Osteocyte (in vitro differentiated cells): ENCODE data around the gene DOK6. TPM values are rescaled to one million over a fixed set of nuclear protein-coding genes. Genes with fewer than 3 reads are reported as not detected.

Source experiments
- DNase-seq: peaks from one replicate; pipeline ENCODE4 v3.0.0; 2021; ENCODE audit warnings: mixed read lengths; ENCODE audit not compliant: unreplicated experiment; ENCODE audit errors: extremely low spot score
- H3K27ac Mint-ChIP-seq: one replicate; pipeline ENCODE4 v1.8.0; 2021; ENCODE audit warnings: mild to moderate bottlenecking, mixed read lengths; ENCODE audit not compliant: unreplicated experiment
- H3K27me3 Mint-ChIP-seq: one replicate; pipeline ENCODE4 v1.8.0; 2021; ENCODE audit warnings: mixed read lengths; ENCODE audit not compliant: unreplicated experiment
- H3K36me3 Mint-ChIP-seq: one replicate; pipeline ENCODE4 v1.8.0; 2021; ENCODE audit warnings: mixed read lengths; ENCODE audit not compliant: unreplicated experiment
- H3K4me1 Mint-ChIP-seq: one replicate; pipeline ENCODE4 v1.8.0; 2021; ENCODE audit warnings: mixed read lengths; ENCODE audit not compliant: unreplicated experiment
- H3K4me3 Mint-ChIP-seq: one replicate; pipeline ENCODE4 v1.8.0; 2021; ENCODE audit warnings: mild to moderate bottlenecking, moderate library complexity, mixed read lengths; ENCODE audit not compliant: unreplicated experiment
- H3K9me3 Mint-ChIP-seq: one replicate; pipeline ENCODE4 v1.8.0; 2021; ENCODE audit warnings: mixed read lengths; ENCODE audit not compliant: unreplicated experiment
- CTCF ChIP-seq: fragments of 200-600 bp; sonication (generic); IDR thresholded peaks from 2 replicates; pipeline ENCODE4 v1.5.0; 2021; ENCODE audit warnings: antibody characterized with exemption, mild to moderate bottlenecking, moderate library complexity
- total RNA-seq: library from RNA; stranded (reverse); gene quantifications from 2 replicates; pipeline ENCODE4 v1.2.1, GENCODE V29; 2021

Gene DOK6
- total RNA-seq, 1 donor from 2014 or later: 4.6 TPM

DNA sequence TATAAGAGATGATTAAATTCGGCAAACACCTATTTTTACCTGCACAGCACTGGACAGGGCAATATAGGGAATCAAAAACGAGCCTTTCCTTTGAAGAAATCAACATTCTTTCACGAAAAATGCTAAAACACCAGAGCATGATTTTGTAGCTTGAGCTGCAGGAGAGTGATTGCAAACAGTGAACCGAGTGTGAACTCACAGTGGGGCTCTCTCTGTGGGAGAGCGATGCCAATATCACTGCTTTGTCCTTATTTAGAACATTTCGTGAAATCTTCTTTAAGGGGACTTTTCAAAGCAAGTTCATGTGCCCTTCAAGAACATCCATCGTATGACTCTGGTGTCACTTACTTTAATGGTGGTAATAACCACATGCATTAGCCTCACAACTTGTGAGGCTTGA, 308.2 kb downstream of the DOK6 start:
- H3K4me1 Mint-ChIP-seq: peaks cover 3% of the 10 kb centered on the region
- DNase-seq: no peak
- H3K4me3 Mint-ChIP-seq: no peak overlapping the region
- H3K27ac Mint-ChIP-seq: no peak overlapping the region
- H3K36me3 Mint-ChIP-seq: no peaks in the 10 kb centered on the region
- no peaks in the 10 kb centered on the region for H3K9me3 Mint-ChIP-seq
- H3K27me3 Mint-ChIP-seq: no peaks in the 10 kb centered on the region
- no peak for TF ChIP-seq CTCF

- Mint-ChIP-seq H3K4me1 (no peaks in the 10 kb centered on the region), H3K4me3 (no peak overlapping the region), H3K27ac (no peak overlapping the region), H3K27me3 (no peaks in the 10 kb centered on the region), H3K9me3 (peaks cover 23% of the 10 kb centered on the region), H3K36me3 (peaks cover 3% of the 10 kb centered on the region)
- TF ChIP-seq CTCF: no peak
- no peak for DNase-seq
These were observed 314.6 kb downstream of the DOK6 start for GRCh38 chr18:69715191-69715795.

GRCh38 chr18:69717586-69717985, 316.9 kb downstream of the DOK6 start:
- no peaks in the 10 kb centered on the region for H3K27me3 Mint-ChIP-seq
- no peak overlapping the region for H3K27ac Mint-ChIP-seq
- H3K36me3 Mint-ChIP-seq: peaks cover 3% of the 10 kb centered on the region
- TF ChIP-seq CTCF: no peak
- peaks cover 23% of the 10 kb centered on the region for H3K9me3 Mint-ChIP-seq
- H3K4me3 Mint-ChIP-seq: no peak overlapping the region
- H3K4me1 Mint-ChIP-seq: no peaks in the 10 kb centered on the region
- no peak for DNase-seq

DNA sequence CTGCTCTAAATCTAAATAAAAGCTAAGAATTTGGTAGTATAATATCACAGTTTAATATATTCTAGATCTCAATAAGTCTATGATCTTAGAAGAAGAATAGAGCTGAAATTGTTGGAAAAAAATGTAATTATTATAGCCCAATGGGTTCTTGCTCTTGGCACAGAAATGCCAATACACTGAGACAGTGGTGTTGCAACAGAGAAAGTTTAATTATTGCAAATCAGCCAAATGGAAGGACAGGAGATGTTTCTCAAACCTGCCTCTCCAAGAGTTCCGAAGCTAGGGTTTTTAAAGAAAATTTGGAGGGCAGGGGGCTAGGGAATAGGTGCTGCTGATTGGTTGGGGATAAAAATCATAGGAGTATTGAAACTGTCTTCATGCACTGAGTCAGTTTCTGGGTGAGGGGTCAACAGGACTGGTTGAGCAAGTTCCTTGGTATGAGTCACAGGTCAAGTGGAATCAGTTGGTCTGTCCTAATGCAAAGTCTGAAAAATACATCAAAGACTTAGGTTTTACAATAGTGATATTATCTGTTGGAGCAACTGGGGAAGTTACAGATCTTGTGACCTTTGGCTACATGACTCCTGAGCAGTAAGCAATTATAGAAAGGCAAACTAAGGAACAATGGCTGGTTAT, 318.3 kb downstream of the DOK6 start:
- Mint-ChIP-seq H3K27ac (no peak overlapping the region), H3K27me3 (no peaks in the 10 kb centered on the region), H3K4me3 (no peak overlapping the region), H3K36me3 (peaks cover 3% of the 10 kb centered on the region), H3K9me3 (peaks cover 23% of the 10 kb centered on the region), H3K4me1 (peaks cover 2% of the 10 kb centered on the region)
- no peak for DNase-seq
- TF ChIP-seq CTCF: no peak

DNA sequence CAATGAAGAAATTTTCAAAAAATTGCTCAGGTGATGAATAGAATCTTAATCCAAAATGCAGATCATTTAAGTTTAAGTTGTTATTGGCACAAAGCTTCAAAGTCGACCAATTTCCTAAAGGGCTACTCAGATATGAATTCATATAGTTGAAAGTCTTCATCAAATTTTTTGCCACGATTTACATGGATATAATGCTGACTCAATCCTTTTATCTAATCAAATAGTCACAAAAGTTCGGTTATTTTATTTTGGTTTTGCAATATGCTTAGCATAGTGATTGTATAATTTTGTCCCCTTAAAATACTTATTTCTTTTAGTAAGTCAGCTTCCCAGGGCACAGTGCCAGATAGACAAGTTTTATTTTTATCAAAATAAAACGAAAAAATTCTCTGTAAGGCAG, 319.7 kb downstream of the DOK6 start:
- H3K4me1 Mint-ChIP-seq: peaks cover 2% of the 10 kb centered on the region

More for the DNA sequence above, 319.7 kb downstream of the DOK6 start:
- peaks cover 3% of the 10 kb centered on the region for H3K36me3 Mint-ChIP-seq
- no peaks in the 10 kb centered on the region for H3K27me3 Mint-ChIP-seq
- no peak overlapping the region for H3K27ac Mint-ChIP-seq
- H3K4me3 Mint-ChIP-seq: no peak overlapping the region
- no peak for TF ChIP-seq CTCF
- no peak for DNase-seq
- H3K9me3 Mint-ChIP-seq: peaks cover 23% of the 10 kb centered on the region
